Astrocyte of the hippocampus (primary cell): ENCODE data around the gene SOX9.
"Not testable (repeated sequence)": the region's sequence is repeated elsewhere in the genome, so short reads cannot be mapped to it uniquely, and the experiment has no call there.

Source experiments
- DNase-seq: peaks from one replicate; pipeline ENCODE4 v3.0.0; 2011; ENCODE audit warnings: low read depth, low spot score

The SOX9 gene

DNA sequence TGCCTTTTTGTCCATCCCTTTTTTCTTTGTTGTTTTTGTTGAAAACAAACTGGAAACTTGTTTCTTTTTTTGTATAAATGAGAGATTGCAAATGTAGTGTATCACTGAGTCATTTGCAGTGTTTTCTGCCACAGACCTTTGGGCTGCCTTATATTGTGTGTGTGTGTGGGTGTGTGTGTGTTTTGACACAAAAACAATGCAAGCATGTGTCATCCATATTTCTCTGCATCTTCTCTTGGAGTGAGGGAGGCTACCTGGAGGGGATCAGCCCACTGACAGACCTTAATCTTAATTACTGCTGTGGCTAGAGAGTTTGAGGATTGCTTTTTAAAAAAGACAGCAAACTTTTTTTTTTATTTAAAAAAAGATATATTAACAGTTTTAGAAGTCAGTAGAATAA is 4.9 kb downstream of the SOX9 start:
- DNase-seq: peak; percentile 29

GRCh38 chr17:72126575-72127486 is 6.0 kb downstream of the SOX9 start:
- DNase-seq: peak; percentile 89

DNA sequence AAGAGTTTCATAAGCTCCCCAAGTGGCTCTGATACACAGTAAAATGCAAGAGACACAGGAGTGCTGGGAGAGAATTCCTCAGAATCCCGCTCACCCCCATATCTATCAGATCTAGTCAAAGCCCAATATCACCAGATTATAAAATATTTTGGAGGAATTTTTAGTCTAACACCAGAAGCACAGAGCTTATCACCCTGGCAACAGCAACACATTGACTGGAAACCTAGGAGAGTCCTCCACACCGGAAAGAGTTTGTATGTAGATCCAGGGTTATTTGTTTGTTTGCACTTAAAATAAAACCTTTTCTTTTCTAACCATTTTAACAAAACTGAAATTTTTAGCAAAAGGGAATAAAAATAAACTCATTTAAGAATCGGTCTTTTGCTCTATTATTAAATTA is 7.2 kb downstream of the SOX9 start:
- peak; percentile 46 for DNase-seq

GRCh38 chr17:72134608-72135394 is 14.0 kb downstream of the SOX9 start:
- DNase-seq: peak; percentile 34

DNA sequence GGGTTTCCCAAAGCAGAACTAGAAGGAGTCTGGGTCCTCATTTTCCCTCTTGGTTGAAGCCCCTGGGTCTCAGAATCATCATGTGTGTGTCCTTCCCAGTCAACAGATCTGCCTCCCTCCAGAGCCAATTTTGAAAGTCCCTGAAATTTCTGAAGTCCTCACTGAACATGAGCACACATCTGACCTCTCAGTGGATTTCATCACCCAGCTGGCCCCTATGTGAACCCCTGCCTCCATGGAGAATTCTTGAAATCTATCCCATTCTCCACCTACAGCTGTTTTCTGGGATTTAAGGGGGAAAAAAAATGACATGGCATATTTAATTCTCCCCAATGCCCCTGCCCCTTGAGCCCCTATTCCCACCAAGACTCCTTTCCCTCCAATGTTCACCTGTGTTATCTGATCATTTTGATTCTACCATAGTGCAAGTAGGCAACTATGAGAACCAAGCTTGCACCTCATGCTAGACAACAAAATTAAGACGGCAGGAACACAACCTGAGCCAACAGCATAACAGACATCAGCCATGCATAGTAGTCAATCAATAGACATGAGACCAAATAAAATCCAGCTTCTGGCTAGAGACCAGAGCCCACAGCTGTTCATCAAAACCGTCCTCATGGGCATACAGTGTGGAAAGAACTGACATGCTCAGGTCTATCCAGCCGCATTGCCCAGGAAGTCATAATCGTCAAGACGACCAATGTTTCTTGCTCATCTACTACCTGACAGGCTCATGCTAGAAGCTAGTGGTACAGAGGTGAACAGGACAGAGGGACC is 14.9 kb downstream of the SOX9 start:
- DNase-seq: no peak

DNA sequence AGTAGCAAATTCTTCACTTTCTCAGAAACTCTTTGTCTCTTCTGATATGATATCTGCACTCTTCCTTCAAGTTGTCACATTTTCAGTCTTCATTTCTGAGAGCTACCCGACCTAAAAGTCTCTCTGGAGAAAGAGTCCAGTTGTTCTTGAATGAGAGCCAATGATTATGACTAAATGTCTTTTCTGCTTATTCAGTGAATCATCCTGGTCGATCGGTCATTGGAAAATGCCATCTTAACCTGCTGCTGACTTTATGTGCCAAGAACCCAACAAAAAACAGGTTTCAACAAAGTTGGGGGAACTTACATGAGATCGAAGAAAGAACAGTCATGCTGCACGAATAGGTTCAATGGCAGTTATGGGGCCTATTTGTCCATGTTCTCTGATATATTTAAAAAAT is 15.9 kb downstream of the SOX9 start:
- DNase-seq: peak; percentile 57

- no peak for DNase-seq
Observed at GRCh38 chr17:72137161-72137560, 16.3 kb downstream of the SOX9 start.

DNA sequence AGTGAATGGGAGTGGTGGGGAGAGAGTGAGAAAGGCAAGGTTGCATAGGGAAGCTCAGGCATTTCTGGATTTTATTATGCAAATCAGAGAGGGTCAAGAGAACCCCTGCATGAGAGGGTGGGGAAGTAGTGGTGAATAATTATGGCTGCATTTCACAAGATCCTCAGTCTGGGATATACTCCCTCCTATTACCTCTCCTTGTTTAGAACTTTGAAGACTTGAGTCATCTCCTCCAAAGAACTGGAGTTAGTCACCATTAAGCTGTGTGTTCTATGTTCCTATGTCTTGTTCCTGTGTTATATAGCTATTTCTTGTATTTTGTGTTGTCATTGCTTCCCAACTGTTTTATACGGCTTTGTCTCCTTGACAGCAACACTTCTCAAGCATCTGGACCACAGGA is 18.4 kb downstream of the SOX9 start:
- DNase-seq: no peak

DNA sequence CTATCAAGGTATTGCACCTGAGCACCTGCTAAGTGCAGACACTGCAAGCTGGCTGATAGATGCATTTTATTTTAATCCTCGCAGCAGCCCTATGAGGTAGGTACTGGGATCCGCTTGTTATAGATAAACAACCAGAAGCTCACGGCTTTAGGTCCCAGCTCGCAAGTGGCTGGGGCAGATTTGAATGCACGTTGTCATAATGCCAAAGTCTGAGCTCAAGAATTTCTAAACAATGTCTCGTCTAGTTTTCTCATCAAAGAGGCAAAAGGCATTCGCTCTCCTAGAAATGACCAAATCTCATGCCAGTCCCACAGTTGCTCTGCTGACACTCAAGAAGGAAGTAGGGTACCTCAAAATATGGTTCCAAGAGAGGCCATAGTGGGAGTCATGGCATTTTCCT is 20.5 kb downstream of the SOX9 start:
- peak; percentile 21 for DNase-seq

- not testable (repeated sequence) for DNase-seq
Observed at GRCh38 chr17:72142097-72142496, 21.3 kb downstream of the SOX9 start.

- no peak for DNase-seq
Observed at GRCh38 chr17:72142614-72143013, 21.8 kb downstream of the SOX9 start.

DNA sequence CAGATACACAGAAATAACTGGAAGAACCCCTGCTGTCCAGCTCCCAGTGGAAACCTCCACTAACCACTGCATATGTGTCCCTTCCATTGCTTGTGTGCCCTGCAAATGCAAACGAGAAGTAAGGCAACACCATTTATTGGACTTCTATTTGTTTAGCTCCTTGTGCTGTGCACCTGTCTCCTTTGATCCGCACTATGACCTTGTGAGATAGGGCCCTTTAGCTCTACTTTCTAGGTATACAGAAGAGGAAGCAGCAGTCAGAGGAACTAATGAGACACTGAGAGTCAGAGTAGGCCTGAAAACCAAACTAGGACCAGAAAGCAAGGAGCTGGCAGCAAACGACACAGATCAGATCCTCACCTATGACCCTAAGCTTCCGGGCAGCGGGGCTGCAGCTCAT is 22.4 kb downstream of the SOX9 start:
- no peak for DNase-seq

DNA sequence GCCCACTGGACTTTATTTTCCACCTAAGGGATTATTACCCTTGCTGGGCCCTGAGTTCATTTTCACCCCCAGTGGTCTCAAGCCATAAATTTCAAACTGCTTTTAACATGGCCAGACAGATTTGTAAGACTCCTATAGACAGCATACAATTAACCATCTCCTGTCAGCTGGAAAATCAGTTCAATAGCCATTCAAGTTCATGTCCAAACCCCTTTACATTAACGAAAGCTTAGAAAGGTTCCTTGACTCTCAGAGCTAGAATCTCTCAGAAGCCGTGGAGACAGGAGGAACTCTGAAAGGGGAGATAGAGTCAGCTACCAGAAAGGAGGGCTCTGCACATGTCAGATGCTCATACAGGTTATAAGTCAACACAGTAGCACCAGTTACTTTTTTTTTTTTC is 23.3 kb downstream of the SOX9 start:
- no peak for DNase-seq

- DNase-seq: no peak
Observed at GRCh38 chr17:72145562-72145961, 24.7 kb downstream of the SOX9 start.

GRCh38 chr17:72145962-72146361 is 25.1 kb downstream of the SOX9 start:
- DNase-seq: peak; percentile 28

- DNase-seq: no peak
Observed at GRCh38 chr17:72146371-72146770, 25.6 kb downstream of the SOX9 start.

GRCh38 chr17:72150632-72151460 is 30.0 kb downstream of the SOX9 start:
- DNase-seq: peak; percentile 85

DNA sequence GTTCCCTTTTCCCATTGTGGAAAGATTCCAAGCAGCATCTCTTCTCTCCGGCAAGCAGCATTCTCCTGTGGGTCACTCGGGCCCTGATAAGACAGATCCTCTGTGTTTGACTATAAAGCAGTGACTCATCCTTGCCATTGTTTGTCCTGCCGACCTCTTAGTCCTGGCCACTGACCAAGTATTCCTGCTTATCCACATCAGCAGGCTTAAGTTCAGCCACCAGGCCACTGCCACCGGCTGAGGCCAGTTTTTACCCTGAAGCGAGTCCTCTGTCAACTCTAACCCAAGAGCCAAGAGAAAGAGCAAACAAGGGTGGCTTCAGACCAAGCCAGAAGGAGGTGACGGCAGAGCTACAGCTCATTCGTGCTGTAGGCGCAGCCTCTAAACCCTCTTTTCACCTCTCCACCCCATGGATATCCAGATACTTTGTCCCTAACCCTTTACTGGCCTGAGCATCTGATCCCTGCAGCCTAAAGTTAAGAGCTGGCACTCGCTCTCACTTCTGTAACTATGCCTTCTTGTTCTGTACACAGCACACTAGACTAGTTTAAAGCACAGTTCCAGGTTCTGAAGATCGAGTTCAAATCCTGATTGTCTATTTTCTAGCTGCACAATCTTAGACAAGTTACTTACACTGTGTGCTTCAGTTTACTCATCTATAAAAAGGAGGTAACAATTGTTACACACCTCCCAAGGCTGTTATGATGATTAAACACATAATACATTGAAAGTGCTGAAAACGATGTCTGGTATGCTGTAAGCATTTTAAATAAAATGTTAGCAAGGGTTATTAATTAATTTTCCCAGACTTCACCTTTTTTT is 31.0 kb downstream of the SOX9 start:
- peak; percentile 93 for DNase-seq

DNA sequence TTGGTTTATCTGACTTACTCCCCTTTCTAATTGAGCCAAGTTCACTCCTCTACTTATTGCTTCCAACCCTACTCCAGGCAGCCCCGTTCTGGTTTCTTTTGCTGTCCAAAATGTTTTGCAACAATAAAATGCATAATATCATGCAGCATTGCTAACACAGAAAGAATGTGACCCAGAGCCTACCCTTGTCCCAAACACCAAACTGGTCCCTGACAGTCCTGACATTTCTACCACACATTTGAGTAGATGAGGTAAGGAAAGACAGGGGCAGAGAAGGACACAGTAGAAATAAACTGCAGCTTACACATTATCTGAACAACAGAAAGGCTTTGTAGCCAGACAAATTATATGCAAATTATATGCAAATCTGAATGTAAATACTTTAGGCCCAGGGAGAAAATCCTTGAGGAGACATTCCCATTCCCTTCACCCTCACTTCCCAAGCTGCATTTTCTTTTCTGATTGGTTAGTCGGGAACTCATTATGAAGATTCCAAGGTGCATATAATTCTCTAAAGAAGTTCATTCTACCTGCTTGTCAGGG is 31.6 kb downstream of the SOX9 start:
- DNase-seq: peak; percentile 65
